Measurements from ENCODE around the gene ZNF526.
A peak's percentile ranks its signal among the peaks of the same experiment; 100 is the strongest.

ZNF526 gene

DNA sequence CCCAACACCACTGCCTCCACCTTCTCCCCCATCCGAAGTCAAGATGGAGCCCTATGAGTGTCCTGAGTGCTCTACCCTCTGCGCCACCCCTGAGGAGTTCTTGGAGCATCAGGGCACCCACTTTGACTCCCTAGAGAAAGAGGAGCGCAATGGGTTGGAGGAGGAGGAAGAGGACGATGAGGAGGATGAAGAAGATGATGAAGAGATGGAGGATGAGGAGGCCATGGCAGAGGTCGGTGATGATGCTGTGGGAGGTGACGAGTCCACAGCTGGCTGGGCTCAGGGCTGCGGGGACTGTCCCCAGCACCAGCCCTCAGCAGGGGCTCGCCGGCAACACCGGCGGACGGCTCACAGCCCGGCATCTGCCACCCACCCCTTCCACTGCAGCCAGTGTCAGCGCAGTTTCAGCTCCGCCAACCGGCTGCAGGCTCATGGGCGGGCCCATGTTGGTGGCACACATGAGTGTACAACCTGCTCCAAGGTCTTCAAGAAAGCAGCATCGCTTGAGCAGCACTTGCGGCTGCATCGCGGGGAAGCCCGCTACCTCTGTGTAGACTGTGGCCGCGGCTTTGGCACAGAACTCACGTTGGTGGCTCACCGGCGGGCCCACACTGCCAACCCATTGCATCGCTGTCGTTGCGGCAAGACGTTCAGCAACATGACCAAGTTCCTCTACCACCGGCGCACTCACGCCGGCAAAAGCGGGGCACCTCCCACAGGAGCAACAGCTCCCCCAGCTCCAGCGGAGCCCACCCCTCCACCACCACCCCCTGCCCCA lies 5.0 kb downstream of the ZNF526 start:
- DNase-seq = no peak

DNA sequence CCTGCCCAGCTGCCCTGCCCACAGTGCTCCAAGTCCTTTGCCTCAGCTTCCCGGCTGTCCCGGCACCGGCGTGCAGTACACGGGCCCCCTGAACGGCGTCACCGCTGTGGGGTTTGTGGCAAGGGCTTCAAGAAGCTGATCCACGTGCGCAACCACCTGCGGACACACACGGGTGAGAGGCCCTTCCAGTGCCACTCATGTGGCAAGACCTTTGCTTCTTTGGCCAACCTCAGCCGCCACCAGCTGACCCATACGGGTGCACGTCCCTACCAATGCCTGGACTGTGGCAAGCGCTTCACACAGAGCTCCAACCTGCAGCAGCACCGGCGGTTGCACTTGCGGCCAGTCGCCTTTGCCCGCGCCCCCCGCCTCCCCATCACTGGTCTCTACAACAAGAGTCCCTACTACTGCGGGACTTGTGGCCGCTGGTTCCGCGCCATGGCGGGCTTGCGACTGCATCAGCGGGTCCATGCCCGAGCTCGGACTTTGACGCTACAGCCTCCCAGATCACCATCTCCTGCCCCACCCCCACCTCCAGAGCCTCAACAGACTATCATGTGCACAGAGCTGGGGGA lies 5.7 kb downstream of the ZNF526 start:
- DNase-seq = no peak

DNA sequence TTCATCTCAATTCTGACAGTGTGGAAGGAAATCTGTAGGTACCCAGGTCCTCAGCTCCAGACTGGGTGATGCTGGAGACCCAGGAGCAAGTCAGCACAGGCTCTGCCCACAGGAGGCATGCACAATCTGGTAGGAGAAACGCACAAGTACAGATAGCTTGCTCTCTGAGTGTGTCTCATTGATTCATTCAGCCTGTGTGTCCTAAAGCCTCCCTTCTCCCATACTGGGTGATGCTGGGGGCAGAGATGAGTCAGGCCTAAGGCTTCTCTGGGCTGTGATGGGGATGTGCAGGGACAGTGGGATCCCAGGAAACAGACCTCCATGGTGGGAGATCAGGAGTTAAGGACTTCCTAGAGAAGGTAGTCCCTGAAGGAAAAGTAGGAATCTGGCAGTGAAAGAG lies 6.8 kb downstream of the ZNF526 start:
- DNase-seq = no peak

DNA sequence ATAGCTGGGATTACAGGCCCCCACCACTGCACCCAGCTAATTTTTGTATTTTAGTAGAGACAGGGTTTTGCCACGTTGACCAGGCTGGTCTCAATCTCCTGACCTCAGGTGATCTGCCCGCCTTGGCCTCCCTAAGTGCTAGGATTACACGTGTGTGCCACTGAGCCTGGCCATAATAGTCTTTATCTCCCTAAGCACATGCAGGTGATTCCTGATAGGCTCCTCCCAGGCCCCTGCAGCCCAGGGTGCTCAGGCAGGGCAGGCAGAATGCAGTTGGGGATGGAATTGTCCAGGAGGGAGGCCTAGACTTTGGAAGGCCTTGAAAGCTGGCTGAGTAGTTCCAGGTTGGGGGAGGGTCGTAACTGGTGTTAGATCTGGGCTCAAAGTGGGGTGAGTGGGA lies 8.5 kb downstream of the ZNF526 start:
- no peak for DNase-seq

DNA sequence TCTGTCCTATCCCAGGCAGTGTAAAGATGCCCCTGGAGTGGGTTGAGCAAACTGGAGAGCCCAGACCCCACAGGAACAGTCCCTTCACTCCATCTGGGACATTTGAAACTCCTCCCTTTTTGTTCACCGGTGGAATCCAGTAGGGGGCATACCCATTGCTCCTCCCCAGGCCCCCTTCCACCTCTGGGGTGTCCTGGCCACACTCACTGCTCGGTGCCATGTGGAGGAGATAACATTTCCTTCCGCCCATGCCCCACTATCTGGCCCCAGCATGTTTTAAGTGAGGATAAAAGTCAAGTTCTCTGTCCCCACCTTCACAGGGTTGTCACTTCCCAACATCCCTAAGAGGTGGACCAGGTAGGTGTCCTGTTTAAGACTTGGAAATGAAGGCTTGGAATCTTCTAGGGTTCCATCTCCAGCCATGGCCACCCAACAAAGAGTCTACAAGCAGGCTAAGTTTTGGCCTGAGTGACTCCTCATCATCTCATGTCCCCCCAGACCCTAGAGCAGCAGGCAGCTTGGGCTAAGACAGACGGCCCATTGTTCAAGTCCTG lies 9.3 kb downstream of the ZNF526 start:
- DNase-seq = no peak

DNA sequence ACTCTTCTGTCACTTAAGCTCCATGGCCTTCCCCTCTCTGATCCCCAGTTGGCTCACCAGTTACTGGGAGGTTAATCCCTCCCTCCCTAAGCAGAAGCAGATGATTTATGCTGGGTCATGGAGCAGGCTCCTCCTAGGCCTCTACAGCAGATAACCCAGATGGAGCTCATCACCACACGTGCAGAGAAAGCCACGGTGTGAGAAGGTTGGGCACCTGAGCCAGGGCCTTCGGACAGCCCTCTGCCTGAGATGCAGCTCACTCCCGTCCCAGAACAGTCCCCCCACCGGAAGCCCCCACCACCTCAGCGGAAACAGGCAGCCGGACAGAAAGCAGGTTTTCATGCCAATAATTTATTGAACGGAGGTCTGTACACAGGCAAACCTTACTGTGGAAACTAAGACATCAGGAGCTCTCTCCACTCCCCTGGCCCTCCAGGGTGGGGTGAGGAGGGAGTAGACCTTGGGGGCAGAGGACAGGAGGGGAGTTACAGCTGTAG lies 9.8 kb downstream of the ZNF526 start:
- no peak for DNase-seq

DNA sequence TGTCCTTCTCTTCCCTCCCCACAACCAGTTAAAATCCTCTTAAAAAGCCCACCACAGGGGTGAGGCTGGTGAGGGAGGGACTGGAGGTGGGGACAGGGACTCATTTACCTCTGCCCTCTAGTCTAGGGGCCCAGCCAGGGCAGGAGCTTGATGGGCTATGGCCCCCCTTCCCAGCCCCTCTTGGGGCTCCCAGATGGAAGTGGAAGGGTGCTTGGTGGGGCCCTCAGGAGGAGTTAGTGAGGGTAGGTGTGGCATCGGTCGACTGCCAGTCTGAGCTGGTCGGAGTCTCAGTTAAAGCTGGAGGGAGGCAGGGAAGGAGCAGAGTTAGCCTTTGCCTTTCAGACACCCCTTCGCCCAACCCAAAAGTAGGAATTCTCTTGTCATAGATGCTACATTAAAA lies 10.5 kb downstream of the ZNF526 start:
- no peak for DNase-seq

DNA sequence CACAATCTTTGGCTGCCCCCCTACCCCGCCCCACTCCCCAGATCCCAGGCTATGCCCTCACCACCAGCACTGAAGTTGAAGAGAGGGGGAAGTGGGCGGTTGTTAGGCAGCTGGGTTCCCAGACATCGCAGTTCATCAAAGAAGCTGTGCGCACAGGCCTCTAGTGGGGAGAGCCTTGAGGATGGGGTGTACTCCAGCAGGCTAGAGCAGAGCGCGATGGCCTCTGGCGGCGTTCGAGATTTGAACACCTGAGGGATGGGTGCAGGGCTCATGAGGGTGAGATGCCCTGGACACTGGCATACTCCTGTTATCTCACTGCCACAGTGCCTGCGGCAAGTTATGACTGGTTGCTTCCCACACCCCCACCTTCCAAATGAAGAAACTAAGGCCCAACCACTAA lies 12.3 kb downstream of the ZNF526 start:
- no peak for DNase-seq

DNA sequence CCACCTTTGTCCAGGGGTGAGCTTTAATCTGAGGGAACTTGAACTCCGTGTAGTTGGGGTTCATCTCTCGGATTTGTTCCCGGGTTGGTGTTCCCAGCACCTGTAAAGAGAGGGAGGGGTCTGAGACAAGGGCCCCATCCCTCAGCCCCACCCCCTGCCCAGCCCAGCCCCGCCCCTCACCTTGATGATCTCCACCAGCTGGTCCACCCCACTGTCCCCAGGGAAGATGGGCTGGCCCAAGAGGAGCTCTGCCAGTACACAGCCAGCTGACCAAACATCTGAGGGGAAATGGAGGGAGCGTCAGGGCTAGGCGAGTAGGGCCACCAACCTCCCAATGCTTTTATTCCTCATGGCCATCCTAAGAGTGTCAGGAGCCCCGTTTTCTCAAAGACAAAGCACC lies 13.0 kb downstream of the ZNF526 start:
- DNase-seq = no peak

DNA sequence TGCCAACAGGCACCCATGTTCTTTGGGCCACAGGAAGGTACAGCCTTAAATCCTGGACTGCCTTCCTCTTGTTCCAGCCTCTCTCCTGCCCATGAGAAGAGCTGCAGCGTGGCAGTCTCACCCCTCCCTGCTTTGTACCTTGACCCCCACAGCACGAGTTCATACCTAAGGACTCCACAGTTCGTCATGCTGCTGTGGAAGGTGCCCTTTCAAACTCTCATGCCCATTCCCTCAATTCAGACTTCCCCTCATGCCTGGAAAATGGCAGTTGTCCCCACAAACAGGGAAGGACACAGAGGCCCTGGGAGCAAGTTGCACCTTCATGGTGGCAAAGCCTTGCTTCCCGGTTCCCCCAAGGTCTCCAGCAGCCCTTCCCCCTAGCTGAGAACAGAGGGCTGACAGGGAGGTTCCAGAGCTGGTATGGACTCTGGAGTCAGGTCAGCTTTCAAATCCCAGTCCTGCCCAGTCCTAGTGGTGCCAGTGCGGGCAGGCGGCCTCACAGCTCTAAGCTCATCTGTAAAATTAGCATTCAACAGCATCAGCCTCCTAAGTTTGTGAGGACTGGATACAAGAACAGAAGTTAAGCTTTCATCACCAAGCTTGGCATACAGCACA lies 13.7 kb downstream of the ZNF526 start:
- no peak for DNase-seq

DNA sequence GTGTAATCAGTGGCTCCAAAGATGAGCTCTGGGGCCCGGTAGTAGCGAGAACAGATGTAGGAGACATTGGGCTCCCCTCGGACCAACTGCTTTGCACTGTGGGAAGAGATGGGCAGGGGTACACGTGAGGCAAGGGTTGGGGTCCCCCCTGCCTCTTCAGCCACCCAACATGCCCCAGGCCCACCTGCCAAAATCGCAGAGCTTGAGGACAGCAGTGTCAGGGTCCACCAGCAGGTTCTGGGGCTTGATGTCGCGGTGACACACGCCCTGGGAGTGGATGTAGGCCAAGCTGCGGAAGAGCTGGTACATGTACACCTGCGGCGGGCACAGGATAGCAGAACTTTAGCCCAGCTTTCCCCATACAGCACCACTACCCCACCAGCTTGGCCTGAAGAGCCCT lies 14.3 kb downstream of the ZNF526 start:
- no peak for DNase-seq

DNA sequence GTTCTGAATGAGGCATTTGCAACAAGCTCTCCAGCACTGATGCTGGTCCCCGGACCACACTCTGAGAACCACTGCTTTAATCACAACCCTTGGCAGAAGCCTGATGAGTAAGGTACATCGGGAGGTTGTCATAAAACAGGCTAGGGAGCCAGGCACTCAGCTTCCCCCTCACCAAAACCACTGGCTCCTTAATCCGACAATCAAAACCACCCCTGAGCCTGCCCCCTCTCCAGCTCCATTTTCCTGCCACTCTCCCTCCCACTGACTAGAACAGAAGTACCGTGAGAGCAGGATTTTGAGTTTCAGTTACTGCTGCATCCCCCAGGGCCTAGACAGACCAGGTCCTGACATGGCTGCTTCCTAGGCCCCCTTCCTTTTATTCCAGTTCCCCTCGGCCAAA lies 15.1 kb downstream of the ZNF526 start:
- no peak for DNase-seq

DNA sequence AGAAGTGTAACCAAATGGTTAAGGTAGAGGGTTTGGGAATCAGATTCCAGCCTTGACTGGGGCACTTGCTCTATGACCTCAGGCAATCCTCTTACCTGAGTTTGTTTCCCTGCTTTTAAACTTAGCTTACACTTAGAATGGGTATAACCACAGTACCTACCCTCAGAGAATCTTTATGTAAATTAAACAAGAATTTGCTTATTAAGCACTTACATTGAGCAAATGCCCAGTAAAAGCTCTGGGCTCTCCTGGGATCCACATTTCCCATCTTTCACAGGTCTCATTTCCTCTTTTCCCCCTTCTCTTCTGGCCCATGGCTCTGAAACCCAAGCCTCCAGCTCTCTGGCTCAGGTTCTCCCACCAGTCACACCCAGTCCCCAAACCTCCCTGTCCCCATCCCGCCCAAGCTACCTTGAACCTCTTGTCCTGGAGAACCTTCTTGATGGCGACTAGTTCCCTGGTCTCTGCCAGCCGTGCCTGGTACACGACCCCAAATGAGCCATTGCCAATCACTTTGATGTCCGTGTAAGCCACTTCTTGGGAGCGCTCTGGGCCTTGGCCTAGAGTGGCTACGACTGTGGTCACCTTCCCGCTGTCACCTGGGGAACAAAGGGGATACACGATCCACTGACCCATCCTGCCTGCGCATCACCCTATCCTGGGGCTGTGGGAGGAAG lies 19.6 kb downstream of the ZNF526 start:
- DNase-seq = no peak

DNA sequence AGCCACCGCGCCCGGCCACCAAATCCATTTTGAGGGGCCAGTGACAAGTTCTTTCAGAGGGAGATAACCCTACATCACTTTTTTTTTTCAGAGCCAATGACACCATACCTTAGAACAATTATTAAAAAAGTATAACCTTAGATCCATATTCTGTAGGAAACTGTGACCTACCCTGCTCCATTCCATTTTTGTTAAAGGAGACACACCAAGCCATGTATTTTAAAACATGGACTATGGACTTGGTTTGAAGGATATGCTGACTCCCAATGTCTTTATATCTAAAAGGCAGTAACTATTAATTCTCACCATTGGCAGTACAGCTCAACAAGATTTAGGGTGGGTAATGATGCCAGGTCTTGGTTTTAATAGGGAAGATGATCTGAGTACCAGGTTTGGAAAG lies 21.2 kb downstream of the ZNF526 start:
- DNase-seq = no peak

DNA sequence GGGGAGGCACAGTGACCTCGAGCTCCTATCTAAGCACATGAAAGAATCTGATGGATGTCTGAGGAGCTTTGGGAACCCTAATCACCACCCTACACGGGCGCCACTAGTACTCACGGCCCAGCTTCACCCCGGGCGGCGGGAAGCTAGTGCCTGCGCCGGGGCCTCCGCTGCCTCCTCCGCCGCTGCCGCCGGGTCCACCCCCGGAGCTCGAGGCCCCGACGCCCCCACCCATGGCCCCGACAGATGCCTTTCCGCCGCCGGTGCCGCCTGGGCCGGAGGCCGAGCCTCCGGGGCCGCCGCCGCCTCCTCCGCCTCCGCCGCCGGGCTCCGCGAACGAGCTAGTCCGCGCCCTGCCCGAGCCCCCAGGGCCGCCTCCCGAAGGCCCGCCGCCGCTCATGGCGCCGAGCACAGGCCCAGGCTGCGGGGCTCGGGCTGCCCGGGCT lies 22.0 kb downstream of the ZNF526 start:
- peak in 1 of 2 experiments; percentile 32 for DNase-seq

DNA sequence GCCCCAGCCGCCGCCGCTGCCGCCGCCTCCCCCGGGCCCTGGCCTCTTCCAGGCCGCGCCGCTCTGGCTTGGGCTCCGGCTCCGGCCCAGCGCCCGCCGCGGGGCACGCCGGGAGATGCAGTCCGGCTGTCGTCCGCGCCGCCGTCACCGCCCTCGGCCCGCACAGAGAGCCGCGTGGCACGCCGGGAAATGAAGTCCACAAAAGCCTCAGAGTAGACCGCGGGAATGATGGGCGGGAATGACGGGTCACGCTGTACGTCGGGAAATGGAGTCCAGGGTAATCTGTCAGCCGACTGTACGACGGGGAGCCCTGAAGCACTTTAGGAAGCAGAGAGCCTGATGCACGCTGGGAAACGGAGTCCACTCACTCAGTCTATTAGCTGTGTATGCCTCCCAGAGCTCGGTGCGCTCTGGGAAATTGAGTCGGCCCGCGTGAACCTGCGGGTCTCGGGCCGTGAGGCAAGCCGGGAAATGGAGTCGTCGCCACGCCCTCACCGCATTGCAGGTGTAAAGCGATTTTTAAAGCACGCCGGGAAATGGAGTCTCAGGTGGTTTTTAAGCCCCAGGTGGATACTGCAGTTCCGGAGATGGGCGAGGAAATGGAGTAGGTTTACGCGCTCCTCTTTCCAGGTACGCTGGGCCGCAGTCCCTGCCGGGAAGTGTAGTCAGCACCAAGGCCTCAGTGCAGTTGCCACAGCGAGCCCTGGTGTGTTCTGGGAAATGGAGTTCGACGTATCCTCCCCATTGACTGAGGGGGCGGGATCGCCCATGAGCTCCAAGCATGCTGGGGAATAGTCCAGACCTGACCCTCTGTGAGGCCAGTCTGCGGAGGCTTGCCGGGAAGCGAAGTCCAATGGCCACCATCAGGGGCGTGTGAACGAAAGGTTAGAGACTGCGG lies 22.6 kb downstream of the ZNF526 start, which contains the start of gene GSK3A:
Gene GSK3A (minus strand): TSS at position 91 of the 898 bp plus-strand sequence. CDS start 137 bp downstream, outside the sequence.
- peak; percentile 95 to 96 for DNase-seq

DNA sequence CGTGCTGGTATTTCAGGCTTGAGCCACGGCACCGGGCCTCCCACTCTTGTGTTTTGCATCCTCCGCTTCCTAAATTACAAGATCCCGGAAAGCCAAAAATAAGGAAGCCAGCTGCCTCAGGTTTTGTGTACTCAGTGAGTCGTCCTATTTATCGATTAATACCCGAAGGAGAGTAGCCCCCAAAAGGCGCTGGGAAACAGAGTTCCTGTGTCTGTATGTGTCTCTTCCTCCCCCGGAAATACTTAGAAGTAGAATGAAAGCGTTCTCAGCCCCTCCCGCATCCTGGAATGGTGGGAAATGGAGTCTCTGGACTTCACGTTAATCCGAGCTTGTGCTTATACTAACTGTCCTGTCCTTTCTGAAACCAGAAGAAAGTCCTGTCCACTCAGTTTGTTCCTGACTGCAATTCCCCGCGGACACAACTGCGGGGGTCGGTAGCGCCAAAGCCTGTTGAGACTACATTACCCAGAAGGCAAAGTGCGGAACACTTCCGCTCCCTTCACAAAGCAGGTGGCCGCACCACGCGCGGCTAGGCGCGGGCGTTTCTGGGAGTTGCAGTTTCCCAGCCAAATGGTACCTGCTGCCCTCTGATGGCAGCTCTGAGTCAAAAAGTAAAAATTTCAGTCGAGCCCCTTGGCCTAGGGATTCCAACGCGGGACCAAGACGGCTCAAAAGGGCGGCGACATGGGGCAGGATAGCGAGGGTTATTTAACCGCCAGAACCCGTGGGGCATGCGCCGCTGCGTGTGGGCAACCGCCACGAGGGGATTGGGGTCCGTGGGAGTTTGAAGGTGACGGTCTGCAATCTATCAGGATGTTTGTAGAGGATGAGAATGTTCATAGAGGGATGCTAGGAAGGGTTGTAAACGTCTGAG lies 24.5 kb downstream of the ZNF526 start:
- DNase-seq = peak; percentile 91 to 94

DNA sequence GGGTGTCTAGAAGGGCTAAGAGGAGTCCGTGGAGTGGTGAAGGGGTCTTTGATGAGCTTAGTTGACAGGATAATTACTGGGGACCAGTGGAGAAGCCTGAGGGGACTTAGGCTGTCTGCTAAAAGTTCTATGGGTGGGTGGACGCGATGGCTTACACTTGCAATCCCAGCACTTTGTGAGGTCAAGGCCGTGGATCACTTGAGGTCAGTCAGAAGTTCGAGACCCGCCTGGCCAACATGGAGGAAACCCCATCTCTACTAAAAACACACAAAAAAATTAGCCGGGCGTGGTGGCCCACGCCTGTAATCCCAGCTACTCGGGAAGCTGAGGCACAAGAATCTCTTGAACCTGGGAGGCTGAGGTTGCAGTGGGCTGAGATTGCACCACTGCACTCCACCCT lies 25.1 kb downstream of the ZNF526 start:
- no peak for DNase-seq

DNA sequence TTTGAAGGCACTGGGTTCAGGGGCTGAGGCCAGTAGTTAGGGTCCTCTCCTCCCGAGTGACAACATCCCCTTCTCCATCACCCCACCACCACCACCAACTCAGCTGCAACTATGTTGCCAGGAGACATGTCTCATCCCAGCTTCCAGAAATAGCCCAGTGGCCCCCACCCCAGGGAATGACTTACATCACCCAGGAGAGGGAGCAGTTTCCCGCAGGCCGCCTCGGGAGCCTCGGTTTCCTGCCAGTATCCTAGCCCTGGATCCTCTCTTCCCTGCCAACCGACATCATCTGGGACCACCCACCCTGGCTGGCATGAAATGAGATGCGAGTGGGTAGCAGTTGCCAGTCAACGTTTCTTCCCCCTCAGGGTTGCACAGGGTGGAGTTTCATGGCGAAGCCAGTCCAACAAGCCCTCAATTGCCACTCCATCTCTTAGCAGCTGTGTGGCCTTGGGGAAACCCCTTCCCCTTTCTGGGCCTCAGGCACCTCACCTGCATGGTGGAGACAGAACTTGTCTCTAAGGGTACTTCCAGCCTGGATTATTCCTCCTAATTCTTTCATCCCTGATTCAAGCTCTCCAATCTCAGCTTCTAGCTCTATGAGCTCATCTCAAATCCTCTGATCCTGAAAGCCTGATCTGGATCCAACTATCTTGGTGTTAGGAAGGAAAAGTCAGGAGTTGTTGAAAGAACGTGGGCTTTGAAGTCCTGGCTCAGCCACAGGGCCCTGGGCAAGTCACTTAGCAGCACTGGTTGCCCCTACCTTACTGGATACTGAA lies 26.2 kb downstream of the ZNF526 start:
- peak in 1 of 2 experiments; percentile 23 for DNase-seq

Data from activated CD4-positive, alpha-beta T cell treated with anti-CD3 and anti-CD28 coated beads, Interleukin-2, amount 50 U/mL, for 48 hours (primary cell).